Measurements from ENCODE around the gene NAP1L4.

The NAP1L4 gene

GRCh38 chr11:3022300-3022967 lies 30.3 kb upstream of the NAP1L4 start:
- H3K4me1 ChIP-seq (ENCODE audit: control insufficient read depth, insufficient read depth, low read length): no peaks in the 10 kb centered on the region
- H3K9ac ChIP-seq (ENCODE audit: low read depth, low read length): no peak overlapping the region
- H3K9me3 ChIP-seq (ENCODE audit: control insufficient read depth, insufficient read depth, low read length): no peaks in the 10 kb centered on the region
- H3K27ac ChIP-seq (ENCODE audit: low read depth, low read length): no peak overlapping the region
- H3K36me3 ChIP-seq (ENCODE audit: control insufficient read depth, insufficient read depth, low read length): peaks cover 75% of the 10 kb centered on the region
- H3K27me3 ChIP-seq (ENCODE audit: control insufficient read depth, insufficient read depth, low read length): no peaks in the 10 kb centered on the region
- no peak overlapping the region for H3K4me3 ChIP-seq (ENCODE audit: low read depth, low read length)

DNA sequence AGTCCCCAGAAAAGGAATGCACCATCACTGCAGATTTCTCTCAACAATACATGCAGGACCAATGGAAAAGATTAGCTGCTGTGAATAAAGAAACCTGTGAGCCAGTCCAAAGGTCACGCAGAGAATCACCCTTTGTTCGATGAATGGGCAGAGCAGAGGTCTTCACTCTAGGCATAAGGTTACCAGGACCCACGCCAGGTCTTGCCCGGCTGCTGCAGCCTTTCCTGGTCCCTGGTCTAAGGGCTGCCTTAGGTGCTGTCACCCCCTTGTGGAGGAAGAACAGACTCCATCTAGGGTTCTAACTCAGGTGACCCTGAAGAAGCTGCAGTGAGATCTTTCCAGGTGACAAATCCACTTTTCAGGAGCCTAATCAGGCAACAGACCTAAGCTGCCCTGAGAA lies 29.0 kb upstream of the NAP1L4 start:
- Histone ChIP-seq H3K36me3 (ENCODE audit: control insufficient read depth, insufficient read depth, low read length) (peaks cover 75% of the 10 kb centered on the region), H3K9me3 (ENCODE audit: control insufficient read depth, insufficient read depth, low read length) (no peaks in the 10 kb centered on the region), H3K27ac (ENCODE audit: low read depth, low read length) (no peak overlapping the region), H3K4me3 (ENCODE audit: low read depth, low read length) (no peak overlapping the region), H3K27me3 (ENCODE audit: control insufficient read depth, insufficient read depth, low read length) (no peaks in the 10 kb centered on the region), H3K4me1 (ENCODE audit: control insufficient read depth, insufficient read depth, low read length) (no peaks in the 10 kb centered on the region), H3K9ac (ENCODE audit: low read depth, low read length) (no peak overlapping the region)

DNA sequence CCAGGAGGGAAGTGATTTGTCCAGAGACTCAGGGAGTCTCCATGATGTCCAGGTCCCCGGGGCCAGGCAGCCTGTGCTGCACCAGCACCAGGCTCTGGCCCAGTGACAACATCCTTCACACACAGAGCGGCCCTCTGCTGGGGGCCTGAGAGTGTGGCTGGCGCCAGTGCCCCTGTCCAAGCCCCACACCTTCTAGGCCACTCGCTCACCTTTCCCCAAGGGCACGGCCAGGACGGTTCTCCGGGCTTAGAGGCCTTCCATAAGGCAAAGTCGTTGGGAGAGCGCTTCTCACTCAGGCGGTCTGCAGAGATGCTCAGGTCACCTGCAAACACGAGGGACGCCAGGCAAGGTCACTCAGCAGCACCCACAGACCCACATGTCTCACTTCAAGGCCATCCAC lies 27.9 kb upstream of the NAP1L4 start:
- Histone ChIP-seq H3K4me1 (ENCODE audit: control insufficient read depth, insufficient read depth, low read length) (no peaks in the 10 kb centered on the region), H3K9ac (ENCODE audit: low read depth, low read length) (no peak overlapping the region), H3K27me3 (ENCODE audit: control insufficient read depth, insufficient read depth, low read length) (no peaks in the 10 kb centered on the region), H3K36me3 (ENCODE audit: control insufficient read depth, insufficient read depth, low read length) (peaks cover 78% of the 10 kb centered on the region), H3K9me3 (ENCODE audit: control insufficient read depth, insufficient read depth, low read length) (no peaks in the 10 kb centered on the region), H3K4me3 (ENCODE audit: low read depth, low read length) (no peak overlapping the region), H3K27ac (ENCODE audit: low read depth, low read length) (no peak overlapping the region)

DNA sequence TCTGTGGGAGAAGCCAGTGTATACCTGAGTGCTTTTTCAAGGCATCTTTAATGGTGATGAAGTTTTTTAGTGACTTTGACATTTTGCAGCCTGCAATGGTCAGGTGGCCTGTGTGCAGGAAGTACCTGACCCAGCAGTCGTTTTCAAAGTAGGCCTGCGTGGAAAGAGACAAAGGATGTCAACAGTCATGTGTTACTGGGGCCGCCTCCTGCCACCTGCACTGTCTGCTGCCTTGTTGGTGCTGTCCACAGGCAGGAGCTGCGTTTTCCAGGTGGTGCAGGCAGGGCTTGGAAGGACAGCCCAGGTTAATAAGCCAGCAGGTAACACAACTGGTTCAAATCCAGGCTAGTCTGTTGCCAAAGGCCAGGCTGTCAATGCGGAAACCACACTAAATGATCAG lies 26.5 kb upstream of the NAP1L4 start:
- Histone ChIP-seq H3K4me3 (ENCODE audit: low read depth, low read length) (no peak overlapping the region), H3K27me3 (ENCODE audit: control insufficient read depth, insufficient read depth, low read length) (no peaks in the 10 kb centered on the region), H3K27ac (ENCODE audit: low read depth, low read length) (no peak overlapping the region), H3K9ac (ENCODE audit: low read depth, low read length) (no peak overlapping the region), H3K9me3 (ENCODE audit: control insufficient read depth, insufficient read depth, low read length) (no peaks in the 10 kb centered on the region), H3K4me1 (ENCODE audit: control insufficient read depth, insufficient read depth, low read length) (no peaks in the 10 kb centered on the region), H3K36me3 (ENCODE audit: control insufficient read depth, insufficient read depth, low read length) (peaks cover 84% of the 10 kb centered on the region)

- Histone ChIP-seq H3K9me3 (ENCODE audit: control insufficient read depth, insufficient read depth, low read length) (no peaks in the 10 kb centered on the region), H3K4me1 (ENCODE audit: control insufficient read depth, insufficient read depth, low read length) (no peaks in the 10 kb centered on the region), H3K9ac (ENCODE audit: low read depth, low read length) (no peak overlapping the region), H3K27ac (ENCODE audit: low read depth, low read length) (no peak overlapping the region), H3K36me3 (ENCODE audit: control insufficient read depth, insufficient read depth, low read length) (peaks cover 90% of the 10 kb centered on the region), H3K27me3 (ENCODE audit: control insufficient read depth, insufficient read depth, low read length) (no peaks in the 10 kb centered on the region), H3K4me3 (ENCODE audit: low read depth, low read length) (no peak overlapping the region)
These were observed 24.7 kb upstream of the NAP1L4 start for GRCh38 chr11:3016861-3017260.

- H3K27me3 ChIP-seq (ENCODE audit: control insufficient read depth, insufficient read depth, low read length): no peaks in the 10 kb centered on the region
- peaks cover 94% of the 10 kb centered on the region for H3K36me3 ChIP-seq (ENCODE audit: control insufficient read depth, insufficient read depth, low read length)
- no peaks in the 10 kb centered on the region for H3K4me1 ChIP-seq (ENCODE audit: control insufficient read depth, insufficient read depth, low read length)
- no peak overlapping the region for H3K27ac ChIP-seq (ENCODE audit: low read depth, low read length)
- no peak overlapping the region for H3K4me3 ChIP-seq (ENCODE audit: low read depth, low read length)
- H3K9ac ChIP-seq (ENCODE audit: low read depth, low read length): no peak overlapping the region
- H3K9me3 ChIP-seq (ENCODE audit: control insufficient read depth, insufficient read depth, low read length): no peaks in the 10 kb centered on the region
These were observed 23.7 kb upstream of the NAP1L4 start for GRCh38 chr11:3015796-3016195.

- Histone ChIP-seq H3K27me3 (ENCODE audit: control insufficient read depth, insufficient read depth, low read length) (no peaks in the 10 kb centered on the region), H3K9ac (ENCODE audit: low read depth, low read length) (no peak overlapping the region), H3K36me3 (ENCODE audit: control insufficient read depth, insufficient read depth, low read length) (peaks cover 94% of the 10 kb centered on the region), H3K4me1 (ENCODE audit: control insufficient read depth, insufficient read depth, low read length) (no peaks in the 10 kb centered on the region), H3K9me3 (ENCODE audit: control insufficient read depth, insufficient read depth, low read length) (no peaks in the 10 kb centered on the region), H3K27ac (ENCODE audit: low read depth, low read length) (no peak overlapping the region), H3K4me3 (ENCODE audit: low read depth, low read length) (no peak overlapping the region)
These were observed 22.8 kb upstream of the NAP1L4 start for GRCh38 chr11:3014943-3015342.

DNA sequence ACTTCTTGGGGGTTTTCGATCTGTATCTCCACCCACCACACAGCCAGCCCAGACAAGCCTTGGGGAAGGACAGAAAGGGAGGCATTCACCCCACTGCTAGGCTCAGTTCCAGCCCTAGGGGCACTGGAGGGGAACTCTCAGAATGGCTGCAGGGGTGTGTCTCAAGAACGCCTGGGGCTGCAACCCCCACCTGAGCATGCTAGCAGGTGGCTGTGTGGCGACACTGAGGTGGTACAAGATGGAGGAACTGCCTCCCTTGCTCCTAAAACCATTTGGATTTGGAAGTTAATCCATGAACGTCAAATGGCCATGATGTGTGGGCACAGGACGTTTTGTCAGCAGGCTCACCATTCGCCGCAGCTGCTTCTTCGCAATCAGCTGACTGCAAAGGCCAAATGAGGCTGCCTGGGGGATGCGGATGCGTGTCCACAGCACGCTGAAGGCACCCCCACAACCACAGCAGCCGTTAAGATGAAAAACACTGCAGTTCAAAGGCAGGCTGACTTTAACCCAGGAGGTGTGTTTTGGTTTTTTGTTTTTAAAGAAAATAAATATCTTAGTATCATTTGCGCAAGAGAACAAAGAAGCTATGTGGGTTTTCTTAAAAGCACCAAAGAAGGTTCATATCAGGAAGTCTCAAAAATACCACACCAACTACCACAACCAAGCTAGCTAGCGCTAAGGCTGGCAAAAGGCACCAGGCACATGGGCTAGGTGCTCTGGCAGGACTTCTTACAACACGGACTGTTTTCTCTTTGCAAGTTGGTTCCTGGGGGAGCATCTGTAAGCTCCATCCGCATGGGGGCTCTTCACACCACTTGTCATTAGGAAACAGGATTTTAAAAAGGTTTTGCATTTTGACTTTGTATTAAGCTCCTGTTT lies 22.2 kb upstream of the NAP1L4 start:
- H3K4me1 ChIP-seq (ENCODE audit: control insufficient read depth, insufficient read depth, low read length): no peaks in the 10 kb centered on the region
- H3K27ac ChIP-seq (ENCODE audit: low read depth, low read length): no peak overlapping the region
- H3K9me3 ChIP-seq (ENCODE audit: control insufficient read depth, insufficient read depth, low read length): no peaks in the 10 kb centered on the region
- H3K4me3 ChIP-seq (ENCODE audit: low read depth, low read length): no peak overlapping the region
- no peaks in the 10 kb centered on the region for H3K27me3 ChIP-seq (ENCODE audit: control insufficient read depth, insufficient read depth, low read length)
- no peak overlapping the region for H3K9ac ChIP-seq (ENCODE audit: low read depth, low read length)
- peaks cover 94% of the 10 kb centered on the region for H3K36me3 ChIP-seq (ENCODE audit: control insufficient read depth, insufficient read depth, low read length)

- Histone ChIP-seq H3K27ac (ENCODE audit: low read depth, low read length) (no peak overlapping the region), H3K4me3 (ENCODE audit: low read depth, low read length) (no peak overlapping the region), H3K4me1 (ENCODE audit: control insufficient read depth, insufficient read depth, low read length) (no peaks in the 10 kb centered on the region), H3K9me3 (ENCODE audit: control insufficient read depth, insufficient read depth, low read length) (no peaks in the 10 kb centered on the region), H3K9ac (ENCODE audit: low read depth, low read length) (no peak overlapping the region), H3K36me3 (ENCODE audit: control insufficient read depth, insufficient read depth, low read length) (peaks cover 89% of the 10 kb centered on the region), H3K27me3 (ENCODE audit: control insufficient read depth, insufficient read depth, low read length) (no peaks in the 10 kb centered on the region)
These were observed 20.1 kb upstream of the NAP1L4 start for GRCh38 chr11:3011891-3012885.

DNA sequence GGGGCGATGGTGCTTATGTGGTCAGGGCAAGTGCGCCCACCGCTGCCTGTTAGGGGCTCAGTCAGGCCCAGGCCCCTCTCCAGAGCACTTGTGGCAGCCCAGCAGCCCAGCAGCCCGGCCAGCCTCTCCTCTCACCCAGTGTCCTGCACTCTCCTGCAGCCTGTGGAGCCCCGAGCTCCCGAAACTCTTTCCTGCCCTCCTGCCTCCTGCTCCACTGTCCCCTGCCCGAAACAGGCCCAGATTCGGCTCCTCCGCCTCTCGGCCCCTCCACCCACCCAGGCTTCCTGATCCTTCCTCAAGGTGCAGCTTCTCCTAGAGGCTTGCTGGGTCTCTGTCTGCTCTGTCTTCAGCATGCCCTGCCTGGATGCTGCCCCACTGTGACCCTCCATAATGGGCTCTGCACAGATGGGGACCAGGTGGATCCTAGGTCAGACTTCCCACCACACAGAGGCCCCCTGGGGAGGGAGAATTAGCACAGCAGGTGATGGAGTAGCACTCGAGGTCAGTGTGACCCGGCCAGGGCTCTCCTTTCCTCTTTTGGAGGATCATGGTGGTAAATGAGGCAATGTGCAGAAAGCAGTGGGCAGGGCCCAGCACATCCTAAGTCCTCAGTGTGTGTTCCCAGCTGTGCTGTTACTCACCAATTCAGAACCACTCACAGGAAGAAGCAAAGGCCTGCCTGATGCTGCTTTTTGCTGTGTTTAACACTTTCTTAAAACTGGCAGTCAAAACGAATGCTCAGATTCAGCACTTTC lies 18.6 kb upstream of the NAP1L4 start:
- Histone ChIP-seq H3K4me1 (ENCODE audit: control insufficient read depth, insufficient read depth, low read length) (no peaks in the 10 kb centered on the region), H3K9me3 (ENCODE audit: control insufficient read depth, insufficient read depth, low read length) (no peaks in the 10 kb centered on the region), H3K9ac (ENCODE audit: low read depth, low read length) (no peak overlapping the region), H3K4me3 (ENCODE audit: low read depth, low read length) (no peak overlapping the region), H3K36me3 (ENCODE audit: control insufficient read depth, insufficient read depth, low read length) (peaks cover 87% of the 10 kb centered on the region), H3K27me3 (ENCODE audit: control insufficient read depth, insufficient read depth, low read length) (no peaks in the 10 kb centered on the region), H3K27ac (ENCODE audit: low read depth, low read length) (no peak overlapping the region)

Measured in HUES48 (cell line).